LNCAP (cell line): ENCODE results near the gene BROX.

Experiments
- TF ChIP-seq, protein P1 (sequence below): fragments of 450-650 bp; IDR thresholded peaks from 2 replicates; pipeline ENCODE4 v1.5.1; 2017; ENCODE audit warnings: mild to moderate bottlenecking

BROX gene

DNA sequence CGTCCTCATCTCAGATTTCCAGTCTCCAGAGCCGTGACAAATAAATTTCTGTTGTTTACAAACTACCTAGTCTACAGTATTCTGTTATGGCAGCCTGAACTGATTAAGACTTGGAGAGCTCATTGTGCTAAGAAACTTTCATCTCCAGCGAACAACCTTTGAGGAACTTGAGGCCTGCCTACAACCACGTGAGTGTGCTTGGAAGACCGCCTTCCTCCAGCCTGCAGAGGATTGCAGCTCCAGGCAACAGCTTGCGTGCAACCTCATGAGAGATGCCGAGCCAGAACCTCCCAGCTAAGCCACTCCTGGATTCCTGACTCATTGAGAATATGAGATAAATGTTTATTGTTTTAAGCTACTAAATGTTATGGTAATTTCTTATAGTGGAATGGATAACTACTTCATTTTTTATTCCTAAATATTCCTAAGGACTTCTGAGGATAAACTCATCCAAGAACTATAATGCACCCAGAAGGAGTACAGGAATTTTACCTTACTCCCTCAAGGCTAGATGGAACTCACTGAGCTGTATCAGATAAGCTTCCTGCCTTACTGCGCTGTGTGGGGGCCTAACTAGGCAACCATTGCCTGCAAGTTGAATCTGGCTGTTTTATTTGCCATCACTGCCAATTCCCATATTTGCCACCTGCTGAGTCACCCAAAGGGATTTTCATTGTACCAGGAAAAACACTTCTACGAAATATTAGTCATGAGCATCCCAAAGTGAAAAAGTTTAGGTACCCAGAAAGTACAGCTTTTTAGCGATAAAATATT is 42.2 kb downstream of the BROX start:
- TF ChIP-seq, protein P1, sequence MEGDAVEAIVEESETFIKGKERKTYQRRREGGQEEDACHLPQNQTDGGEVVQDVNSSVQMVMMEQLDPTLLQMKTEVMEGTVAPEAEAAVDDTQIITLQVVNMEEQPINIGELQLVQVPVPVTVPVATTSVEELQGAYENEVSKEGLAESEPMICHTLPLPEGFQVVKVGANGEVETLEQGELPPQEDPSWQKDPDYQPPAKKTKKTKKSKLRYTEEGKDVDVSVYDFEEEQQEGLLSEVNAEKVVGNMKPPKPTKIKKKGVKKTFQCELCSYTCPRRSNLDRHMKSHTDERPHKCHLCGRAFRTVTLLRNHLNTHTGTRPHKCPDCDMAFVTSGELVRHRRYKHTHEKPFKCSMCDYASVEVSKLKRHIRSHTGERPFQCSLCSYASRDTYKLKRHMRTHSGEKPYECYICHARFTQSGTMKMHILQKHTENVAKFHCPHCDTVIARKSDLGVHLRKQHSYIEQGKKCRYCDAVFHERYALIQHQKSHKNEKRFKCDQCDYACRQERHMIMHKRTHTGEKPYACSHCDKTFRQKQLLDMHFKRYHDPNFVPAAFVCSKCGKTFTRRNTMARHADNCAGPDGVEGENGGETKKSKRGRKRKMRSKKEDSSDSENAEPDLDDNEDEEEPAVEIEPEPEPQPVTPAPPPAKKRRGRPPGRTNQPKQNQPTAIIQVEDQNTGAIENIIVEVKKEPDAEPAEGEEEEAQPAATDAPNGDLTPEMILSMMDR = no peak

DNA sequence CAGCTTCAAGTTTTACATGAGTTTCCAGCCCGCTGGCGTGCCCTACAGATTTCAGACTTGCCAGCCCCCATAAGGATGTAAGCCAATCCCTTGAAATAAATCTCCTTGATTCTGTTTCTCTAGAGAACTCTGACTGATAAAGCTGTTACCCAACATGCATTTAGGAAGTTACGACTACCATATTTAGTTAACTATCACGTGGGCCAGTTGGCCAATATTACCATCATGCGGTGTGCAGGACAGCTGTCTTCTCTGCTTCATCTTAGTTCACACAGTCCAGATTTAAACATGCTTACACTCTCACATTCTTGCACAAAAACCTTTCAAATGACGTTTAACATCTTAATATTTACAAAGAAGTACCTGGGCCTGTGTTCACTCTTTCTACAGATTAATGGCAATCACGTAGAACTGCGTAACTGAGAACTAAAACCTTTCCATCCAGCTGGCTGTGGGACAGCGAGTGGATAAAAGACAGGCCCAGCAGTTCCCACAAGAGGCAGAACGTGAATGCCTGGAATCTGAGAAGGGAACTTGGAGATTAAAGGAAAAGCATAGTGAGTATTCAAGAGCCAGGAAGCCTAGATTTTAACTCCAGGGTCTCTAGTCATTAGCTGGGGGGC is 45.4 kb downstream of the BROX start:
- TF ChIP-seq, protein P1 = no peak

DNA sequence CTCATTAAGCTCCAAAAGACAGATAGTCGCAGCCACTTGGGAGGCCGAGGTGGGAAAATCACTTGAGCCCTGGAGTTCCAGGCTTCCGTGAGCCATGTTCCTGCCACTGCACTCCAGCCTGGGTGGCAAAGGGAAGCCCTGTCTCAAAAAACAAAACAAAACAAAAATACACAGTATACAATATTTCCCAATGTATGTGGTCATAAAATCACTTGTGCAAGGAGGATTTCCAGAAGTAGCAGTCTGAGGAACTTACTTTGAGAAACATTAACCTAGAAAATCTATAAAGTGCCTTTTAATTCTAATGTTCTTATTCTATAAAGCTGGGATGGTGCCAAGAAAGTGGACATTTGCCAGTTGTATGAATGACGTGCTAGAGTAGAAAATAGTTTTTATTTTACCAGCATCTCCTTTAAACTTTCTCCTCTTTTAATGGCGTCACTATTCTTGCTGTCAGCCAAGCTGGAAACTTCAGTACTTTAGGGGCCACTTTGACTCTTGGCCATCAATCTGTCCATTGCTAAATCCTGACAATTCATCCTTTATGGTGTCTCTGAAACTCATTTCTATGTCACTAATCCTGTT is 47.2 kb downstream of the BROX start:
- TF ChIP-seq, protein P1 = no peak

- TF ChIP-seq, protein P1 = no peak
These were observed 48.7 kb downstream of the BROX start for GRCh38 chr1:222761083-222761482.

DNA sequence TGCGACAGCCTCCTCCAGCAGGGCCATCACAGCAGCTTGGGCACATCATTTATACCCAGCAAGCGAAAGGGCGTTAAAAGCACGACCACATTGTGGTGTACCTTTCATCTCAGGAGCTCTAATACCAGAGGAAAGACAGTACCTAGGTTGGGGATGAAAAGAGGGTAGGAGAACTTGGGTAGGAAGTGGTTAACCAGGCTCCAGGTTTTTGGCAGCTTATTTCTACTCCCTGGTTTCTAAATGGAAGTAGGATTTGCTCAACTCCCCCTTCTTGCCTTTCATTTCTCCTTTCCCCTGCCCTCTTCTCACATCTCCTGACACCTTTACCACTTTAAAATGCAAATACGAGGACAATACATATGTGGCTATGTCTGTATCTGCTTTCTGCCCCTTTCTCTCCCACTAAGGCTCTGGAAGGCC is 54.8 kb downstream of the BROX start:
- TF ChIP-seq, protein P1 = no peak

DNA sequence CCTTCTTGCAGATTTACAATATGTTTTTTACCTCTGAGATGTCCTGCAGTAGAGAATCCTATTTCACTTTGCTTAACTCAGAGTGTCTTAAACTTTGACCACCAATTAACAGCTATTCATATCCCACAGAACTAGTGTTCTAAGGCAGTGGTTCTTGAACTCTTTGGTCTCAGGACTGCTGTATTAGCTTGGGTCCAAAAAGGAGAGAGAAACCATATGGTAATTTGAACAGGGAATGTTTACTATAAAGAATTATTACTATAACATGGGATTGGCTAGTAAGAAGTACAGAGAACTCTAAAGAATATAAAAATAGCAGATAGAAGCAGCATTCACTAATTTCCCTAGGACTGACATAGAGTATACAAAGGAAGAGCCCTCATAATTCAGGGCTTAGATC is 56.2 kb downstream of the BROX start:
- TF ChIP-seq, protein P1 = no peak

- TF ChIP-seq, protein P1 = no peak; the same call in 1 of the 2 replicates
These were observed 56.8 kb downstream of the BROX start for GRCh38 chr1:222769181-222769580.
